GM12878 (cell line): ENCODE data around the gene SAMD3.

Experiments
- RELA ChIP-seq: fragments of 450-650 bp; IDR thresholded peaks from 2 replicates; pipeline ENCODE4 v1.8.0; 2014; ENCODE audit warnings: borderline replicate concordance; ENCODE audit not compliant: partially characterized antibody
- SP1 ChIP-seq: IDR thresholded peaks from one replicate; pipeline ENCODE4 v1.6.1; 2011; ENCODE audit warnings: low read depth, low read length
- YY1 ChIP-seq: IDR thresholded peaks from 2 replicates; pipeline ENCODE4 v1.6.1; 2011; ENCODE audit warnings: low read depth, mild to moderate bottlenecking, low read length

GRCh38 chr6:130156908-130157307 is 65.8 kb downstream of the SAMD3 start:
- TF ChIP-seq RELA: no peak
- no peak for TF ChIP-seq SP1
- TF ChIP-seq YY1: no peak
